HEK293T (cell line): ENCODE measurements around the gene XPNPEP3.

Experiments used
- CTCF ChIA-PET: fragments of 350-600 bp; formaldehyde crosslinking; extraction: SDS; loops from one replicate; lab custom pipeline; 2021; ENCODE audit warnings: antibody characterized with exemption, inconsistent platforms; lab: Yijun Ruan, JAX
- POLR2A ChIA-PET: fragments of 350-600 bp; formaldehyde crosslinking; extraction: SDS; loops from one replicate; lab custom pipeline; 2020; ENCODE audit warnings: antibody characterized with exemption, inconsistent platforms; lab: Yijun Ruan, JAX
- DNase-seq: peaks from one replicate; pipeline ENCODE4 v3.0.0; 2012; ENCODE audit warnings: mixed read lengths; ENCODE audit errors: extremely low spot score
- ARNT ChIP-seq: fragments of 450-650 bp; IDR thresholded peaks from 2 replicates; pipeline ENCODE4 v1.6.1; 2017; ENCODE audit warnings: mild to moderate bottlenecking
- BHLHE40 ChIP-seq: fragments of 450-650 bp; IDR thresholded peaks from 2 replicates; pipeline ENCODE4 v1.6.1; 2016; ENCODE audit warnings: mild to moderate bottlenecking, moderate library complexity, borderline replicate concordance
- CTBP1 ChIP-seq: fragments of 450-650 bp; IDR thresholded peaks from 2 replicates; pipeline ENCODE4 v1.6.1; 2016; ENCODE audit warnings: borderline replicate concordance
- ELF4 ChIP-seq: fragments of 450-650 bp; IDR thresholded peaks from 2 replicates; pipeline ENCODE4 v1.6.1; 2017; ENCODE audit warnings: antibody characterized with exemption
- FOXA1 ChIP-seq: fragments of 450-650 bp; IDR thresholded peaks from 2 replicates; pipeline ENCODE4 v1.6.1; 2016; ENCODE audit warnings: mild to moderate bottlenecking
- FOXK2 ChIP-seq: fragments of 450-650 bp; IDR thresholded peaks from 2 replicates; pipeline ENCODE4 v1.6.1; 2016; ENCODE audit warnings: mild to moderate bottlenecking
- FOXM1 ChIP-seq: fragments of 450-650 bp; IDR thresholded peaks from 2 replicates; pipeline ENCODE4 v1.6.1; 2017; ENCODE audit warnings: mild to moderate bottlenecking, borderline replicate concordance
- HDGF ChIP-seq: fragments of 450-650 bp; IDR thresholded peaks from 2 replicates; pipeline ENCODE4 v1.6.1; 2017; ENCODE audit warnings: antibody characterized with exemption, borderline replicate concordance
- L3MBTL2 ChIP-seq: fragments of 450-650 bp; conservative IDR thresholded peaks from 2 replicates; pipeline ENCODE4 v1.6.1; 2016; ENCODE audit warnings: mild to moderate bottlenecking
- LEF1 ChIP-seq: fragments of 450-650 bp; IDR thresholded peaks from 2 replicates; pipeline ENCODE4 v1.6.1; 2017; ENCODE audit warnings: mild to moderate bottlenecking, borderline replicate concordance
- NFRKB ChIP-seq: fragments of 450-650 bp; IDR thresholded peaks from 2 replicates; pipeline ENCODE4 v1.6.1; 2016; ENCODE audit warnings: mild to moderate bottlenecking, moderate library complexity
- PKNOX1 ChIP-seq: fragments of 450-650 bp; IDR thresholded peaks from 2 replicates; pipeline ENCODE4 v1.6.1; 2016
- SP1 ChIP-seq: fragments of 450-650 bp; IDR thresholded peaks from 2 replicates; pipeline ENCODE4 v1.6.1; 2017
- SUZ12 ChIP-seq: fragments of 450-650 bp; IDR thresholded peaks from 2 replicates; pipeline ENCODE4 v1.6.1; 2016; ENCODE audit warnings: mild to moderate bottlenecking
- TARDBP ChIP-seq: fragments of 450-650 bp; IDR thresholded peaks from 2 replicates; pipeline ENCODE4 v1.6.1; 2016
- ZNF384 ChIP-seq: fragments of 450-650 bp; IDR thresholded peaks from 2 replicates; pipeline ENCODE4 v1.6.1; 2016

XPNPEP3 gene

GRCh38 chr22:40932396-40932795, 75.4 kb downstream of the XPNPEP3 start:
- POLR2A ChIA-PET = interaction anchor here (1.1 to 2.1 kb wide), 2 partner anchors 19 kb away, joined by 3 to 6 read pairs; partner anchors contain the start of gene RBX1
- no peak for DNase-seq
- TF ChIP-seq FOXK2 = no peak
- TF ChIP-seq BHLHE40 = no peak
- TF ChIP-seq ZNF384 = no peak
- CTCF ChIA-PET = no interaction called here

- TF ChIP-seq FOXA1 = no peak
- TF ChIP-seq ZNF384 = no peak
- no peak for TF ChIP-seq NFRKB
- no peak for TF ChIP-seq ARNT
- no peak for TF ChIP-seq PKNOX1
- no peak for TF ChIP-seq BHLHE40
- no peak for TF ChIP-seq LEF1
- TF ChIP-seq TARDBP = no peak
- TF ChIP-seq CTBP1 = no peak
- TF ChIP-seq SUZ12 = no peak
- no peak for TF ChIP-seq ELF4
- TF ChIP-seq HDGF = no peak
- no peak for TF ChIP-seq SP1
- no peak for TF ChIP-seq FOXM1
- no peak for TF ChIP-seq L3MBTL2
- TF ChIP-seq FOXK2 = no peak
- ChIA-PET CTCF (no interaction called here), POLR2A (no interaction called here)
- no peak for DNase-seq
These were observed 82.3 kb downstream of the XPNPEP3 start for GRCh38 chr22:40939202-40939601.

- DNase-seq = peak; percentile 99
- peak; percentile 62; the same call in 1 of the 2 replicates for TF ChIP-seq ELF4
- TF ChIP-seq FOXK2 = no peak
- peak; percentile 30; the same call in 1 of the 2 replicates for TF ChIP-seq NFRKB
- TF ChIP-seq LEF1 = no peak
- TF ChIP-seq L3MBTL2 = no peak; the same call in none of the 2 replicates
- no peak; the same call in 1 of the 2 replicates for TF ChIP-seq FOXM1
- peak; percentile 99 for TF ChIP-seq PKNOX1
- ChIA-PET POLR2A (interaction anchor here (0.6 to 2.8 kb wide), 36 partner anchors 9 to 605 kb away, joined by 3 to 55 read pairs (median 4); partner anchors contain the start of gene EP300), CTCF (no interaction called here)
These were observed 94.2 kb downstream of the XPNPEP3 start, which contains the start of gene RBX1 for GRCh38 chr22:40950962-40951794. RBX1 (plus strand) TSS chr22:40951378; CDS start chr22:40951399, 21 bp downstream.

- DNase-seq = no peak
- ChIA-PET POLR2A (interaction anchor here (0.6 to 2.8 kb wide), 36 partner anchors 8 to 606 kb away, joined by 3 to 55 read pairs (median 4); partner anchors contain the start of gene EP300), CTCF (interaction anchor here (0.5 kb wide), 1 partner anchor 604 kb away, joined by 3 read pairs; no protein-coding TSS in a partner anchor)
- peak; percentile 38; the same call in 1 of the 2 replicates for TF ChIP-seq L3MBTL2
- no peak for TF ChIP-seq FOXM1
These were observed 95.1 kb downstream of the XPNPEP3 start for GRCh38 chr22:40951795-40952605.

GRCh38 chr22:40953471-40953870, 96.5 kb downstream of the XPNPEP3 start:
- ChIA-PET POLR2A (interaction anchor here (0.8 kb wide), 1 partner anchor 138 kb away, joined by 4 read pairs; the partner anchor contains the start of gene EP300), CTCF (no interaction called here)
- no peak for DNase-seq

GRCh38 chr22:40954113-40954512, 97.2 kb downstream of the XPNPEP3 start:
- CTCF ChIA-PET = no interaction called here

More at GRCh38 chr22:40953471-40953870, 96.5 kb downstream of the XPNPEP3 start:
- TF ChIP-seq SUZ12 = no peak

More at GRCh38 chr22:40954113-40954512, 97.2 kb downstream of the XPNPEP3 start:
- no peak for TF ChIP-seq ARNT
- TF ChIP-seq ELF4 = no peak
- TF ChIP-seq PKNOX1 = no peak
- TF ChIP-seq FOXK2 = no peak
- no peak for TF ChIP-seq FOXA1
- TF ChIP-seq HDGF = no peak
- TF ChIP-seq SUZ12 = no peak
- TF ChIP-seq BHLHE40 = no peak
- no peak for TF ChIP-seq NFRKB
- no peak for DNase-seq
- POLR2A ChIA-PET = interaction anchor here (0.8 kb wide), 1 partner anchor 138 kb away, joined by 4 read pairs; the partner anchor contains the start of gene EP300
